Neural progenitor cell (in vitro differentiated cells): ENCODE measurements around the gene ITPR1. TPM values are rescaled to one million over a fixed set of nuclear protein-coding genes. Genes with fewer than 3 reads are reported as not detected.

ENCODE experiments used
- DNase-seq: peaks from one replicate; pipeline ENCODE4 v3.0.0-alpha.2; 2016; ENCODE audit warnings: low spot score
- H2AFZ ChIP-seq: fragments of 200-600 bp; sonication (generic); replicated peaks from 2 replicates; pipeline ENCODE4 v1.6.1; 2016; ENCODE audit warnings: antibody characterized with exemption
- H3F3A ChIP-seq: fragments of 200-600 bp; sonication (generic); 2 replicates; pipeline ENCODE4 v1.6.1; 2016; ENCODE audit warnings: antibody characterized with exemption, low read depth
- H3K27ac ChIP-seq: fragments of 200-600 bp; sonication (generic); 2 replicates; pipeline ENCODE4 v1.5.1; 2016; ENCODE audit warnings: mild to moderate bottlenecking
- H3K27me3 ChIP-seq: fragments of 200-600 bp; sonication (generic); 2 replicates; pipeline ENCODE4 v1.6.1; 2016; ENCODE audit warnings: mild to moderate bottlenecking, moderate library complexity
- H3K36me3 ChIP-seq: fragments of 200-600 bp; sonication (generic); 2 replicates; pipeline ENCODE4 v1.5.1; 2016
- H3K4me1 ChIP-seq: fragments of 200-600 bp; sonication (generic); 2 replicates; pipeline ENCODE4 v1.6.1; 2016; ENCODE audit warnings: mixed run types
- H3K4me2 ChIP-seq: fragments of 200-600 bp; sonication (generic); 2 replicates; pipeline ENCODE4 v1.6.1; 2016
- H3K4me3 ChIP-seq: fragments of 200-600 bp; sonication (generic); 2 replicates; pipeline ENCODE4 v1.5.1; 2016
- H3K79me2 ChIP-seq: fragments of 200-600 bp; sonication (generic); 2 replicates; pipeline ENCODE4 v1.6.1; 2016; ENCODE audit warnings: low read depth
- H3K9ac ChIP-seq: fragments of 200-600 bp; sonication (generic); 2 replicates; pipeline ENCODE4 v1.6.1; 2016
- H3K9me3 ChIP-seq: fragments of 200-600 bp; sonication (generic); 2 replicates; pipeline ENCODE4 v1.5.1; 2016; ENCODE audit warnings: low read depth
- H4K20me1 ChIP-seq: fragments of 200-600 bp; sonication (generic); 2 replicates; pipeline ENCODE4 v1.6.1; 2016; ENCODE audit warnings: low read depth
- H3K27ac Mint-ChIP-seq: 3 replicates; pipeline ENCODE4 v1.8.0; 2021; ENCODE audit warnings: mixed read lengths
- H3K27me3 Mint-ChIP-seq: 2 replicates; pipeline ENCODE4 v1.8.0; 2022; ENCODE audit warnings: low read depth, mild to moderate bottlenecking, inconsistent platforms, moderate library complexity, mixed read lengths; ENCODE audit not compliant: insufficient read depth
- H3K36me3 Mint-ChIP-seq: 3 replicates; pipeline ENCODE4 v1.8.0; 2021; ENCODE audit warnings: mixed read lengths
- H3K4me1 Mint-ChIP-seq: 3 replicates; pipeline ENCODE4 v1.8.0; 2021; ENCODE audit warnings: mixed read lengths
- H3K4me3 Mint-ChIP-seq: 3 replicates; pipeline ENCODE4 v1.8.0; 2021; ENCODE audit warnings: mild to moderate bottlenecking, moderate library complexity, mixed read lengths
- H3K9me3 Mint-ChIP-seq: 3 replicates; pipeline ENCODE4 v1.8.0; 2020; ENCODE audit warnings: mixed read lengths
- EZH2 ChIP-seq: fragments of 200-600 bp; sonication (generic); IDR thresholded peaks from 2 replicates; pipeline ENCODE4 v1.6.1; 2017; ENCODE audit warnings: antibody characterized with exemption, mild to moderate bottlenecking, moderate library complexity
- EZH2phosphoT487 ChIP-seq: fragments of 200-600 bp; sonication (generic); IDR thresholded peaks from 2 replicates; pipeline ENCODE4 v1.6.1; 2017; ENCODE audit warnings: antibody characterized with exemption
- total RNA-seq: library from RNA; depleted of rRNA; stranded (reverse); fragments of >200 nt; gene quantifications from 2 replicates; pipeline ENCODE4 v1.2.3, GENCODE V29; 2015; ENCODE audit warnings: low replicate concordance
- TF ChIP-seq, protein P1 (sequence below): fragments of 200-600 bp; sonication (generic); IDR thresholded peaks from 2 replicates; pipeline ENCODE4 v1.5.1; 2017; ENCODE audit warnings: antibody characterized with exemption, mild to moderate bottlenecking

ITPR1 gene
- total RNA-seq, 1 donor from 2014 or later = 5.0 TPM

- Histone ChIP-seq H3K4me3 (no peak overlapping the region), H3K27me3 (no peaks in the 10 kb centered on the region), H3K4me1 (peaks cover 46% of the 10 kb centered on the region), H4K20me1 (no peaks in the 10 kb centered on the region), H3F3A (no peaks in the 10 kb centered on the region), H2AFZ (no peak overlapping the region), H3K9ac (no peak overlapping the region), H3K9me3 (no peaks in the 10 kb centered on the region), H3K36me3 (no peaks in the 10 kb centered on the region), H3K79me2 (no peaks in the 10 kb centered on the region), H3K27ac (no peak overlapping the region), H3K4me2 (no peak overlapping the region)
- Mint-ChIP-seq H3K27ac (no peak overlapping the region), H3K36me3 (no peaks in the 10 kb centered on the region), H3K4me1 (peaks cover 45% of the 10 kb centered on the region), H3K4me3 (no peak overlapping the region), H3K27me3 (peaks cover 2% of the 10 kb centered on the region), H3K9me3 (no peaks in the 10 kb centered on the region)
- TF ChIP-seq EZH2 (no peak), EZH2phosphoT487 (no peak)
- TF ChIP-seq, protein P1, sequence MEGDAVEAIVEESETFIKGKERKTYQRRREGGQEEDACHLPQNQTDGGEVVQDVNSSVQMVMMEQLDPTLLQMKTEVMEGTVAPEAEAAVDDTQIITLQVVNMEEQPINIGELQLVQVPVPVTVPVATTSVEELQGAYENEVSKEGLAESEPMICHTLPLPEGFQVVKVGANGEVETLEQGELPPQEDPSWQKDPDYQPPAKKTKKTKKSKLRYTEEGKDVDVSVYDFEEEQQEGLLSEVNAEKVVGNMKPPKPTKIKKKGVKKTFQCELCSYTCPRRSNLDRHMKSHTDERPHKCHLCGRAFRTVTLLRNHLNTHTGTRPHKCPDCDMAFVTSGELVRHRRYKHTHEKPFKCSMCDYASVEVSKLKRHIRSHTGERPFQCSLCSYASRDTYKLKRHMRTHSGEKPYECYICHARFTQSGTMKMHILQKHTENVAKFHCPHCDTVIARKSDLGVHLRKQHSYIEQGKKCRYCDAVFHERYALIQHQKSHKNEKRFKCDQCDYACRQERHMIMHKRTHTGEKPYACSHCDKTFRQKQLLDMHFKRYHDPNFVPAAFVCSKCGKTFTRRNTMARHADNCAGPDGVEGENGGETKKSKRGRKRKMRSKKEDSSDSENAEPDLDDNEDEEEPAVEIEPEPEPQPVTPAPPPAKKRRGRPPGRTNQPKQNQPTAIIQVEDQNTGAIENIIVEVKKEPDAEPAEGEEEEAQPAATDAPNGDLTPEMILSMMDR = no peak
- no peak for DNase-seq
Observed at GRCh38 chr3:4507024-4507596, 14.0 kb downstream of the ITPR1 start.

DNA sequence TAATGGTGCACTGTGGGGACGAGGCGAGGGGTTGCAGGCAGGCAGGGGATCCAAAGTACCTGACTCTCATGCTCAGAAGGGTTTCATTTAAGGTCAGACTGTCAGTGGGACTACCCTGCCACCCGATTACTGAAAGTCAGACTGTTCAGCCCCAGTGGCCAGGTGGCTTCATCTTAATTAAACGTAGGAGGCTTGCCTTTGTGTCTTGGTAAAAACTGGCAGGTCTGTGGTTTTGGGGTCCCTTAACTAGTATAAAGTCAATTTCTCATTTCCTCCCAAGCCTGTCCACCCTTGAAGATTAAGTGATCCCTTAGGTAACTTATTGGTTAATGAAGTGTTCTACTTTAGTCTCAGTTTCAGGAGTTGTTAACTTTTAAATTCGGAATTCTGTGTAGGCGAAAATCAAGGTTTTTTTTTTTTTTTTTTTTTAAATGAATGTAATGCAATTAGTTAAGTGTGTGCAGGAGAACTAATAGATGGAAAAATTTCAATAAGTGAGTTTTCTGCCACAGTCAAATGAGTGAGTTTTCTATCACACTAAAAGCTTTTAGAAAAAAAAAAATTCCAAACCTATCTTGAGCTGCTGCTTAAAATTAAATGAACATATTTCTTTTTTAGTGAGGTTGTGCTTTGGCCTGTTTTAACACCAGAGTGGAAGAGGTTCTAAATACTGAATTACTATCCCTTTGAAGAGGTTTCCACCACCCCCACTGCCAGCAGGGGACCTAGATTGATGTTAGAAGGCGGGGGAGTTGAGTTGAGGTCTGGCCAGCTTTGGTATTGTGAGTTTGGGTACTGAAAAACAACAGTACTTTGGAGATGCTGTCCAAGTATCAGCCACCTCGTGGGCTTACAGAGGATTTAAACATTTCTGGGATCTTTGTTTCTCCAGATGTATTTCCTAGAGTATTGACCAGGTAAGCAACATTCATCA lies 15.2 kb downstream of the ITPR1 start:
- Mint-ChIP-seq H3K27ac (peak overlapping the region; percentile 14), H3K27me3 (peaks cover 2% of the 10 kb centered on the region), H3K4me1 (peaks cover 53% of the 10 kb centered on the region), H3K4me3 (no peak overlapping the region), H3K36me3 (no peaks in the 10 kb centered on the region), H3K9me3 (no peaks in the 10 kb centered on the region)
- peaks cover 49% of the 10 kb centered on the region for H3K4me1 ChIP-seq
- H4K20me1 ChIP-seq = no peaks in the 10 kb centered on the region
- no peaks in the 10 kb centered on the region for H3K36me3 ChIP-seq
- TF ChIP-seq EZH2 (no peak), EZH2phosphoT487 (no peak)
- TF ChIP-seq, protein P1 = no peak
- no peaks in the 10 kb centered on the region for H3K79me2 ChIP-seq
- no peak overlapping the region for H3K4me3 ChIP-seq
- no peaks in the 10 kb centered on the region for H3K27me3 ChIP-seq
- H3K27ac ChIP-seq = no peak overlapping the region
- H3K9ac ChIP-seq = no peak overlapping the region
- H2AFZ ChIP-seq = no peak overlapping the region
- H3F3A ChIP-seq = no peaks in the 10 kb centered on the region
- peak overlapping the region; percentile 66 for H3K4me2 ChIP-seq
- DNase-seq = peak; percentile 34
- no peaks in the 10 kb centered on the region for H3K9me3 ChIP-seq

- Mint-ChIP-seq H3K36me3 (no peaks in the 10 kb centered on the region), H3K9me3 (no peaks in the 10 kb centered on the region), H3K27ac (peak overlapping the region; percentile 14), H3K27me3 (peaks cover 2% of the 10 kb centered on the region), H3K4me3 (no peak overlapping the region), H3K4me1 (peaks cover 55% of the 10 kb centered on the region)
- DNase-seq = no peak
- no peaks in the 10 kb centered on the region for H3K79me2 ChIP-seq
- peak overlapping the region; percentile 66 for H3K4me2 ChIP-seq
- H3K27ac ChIP-seq = no peak overlapping the region
- H3K4me3 ChIP-seq = no peak overlapping the region
- H3K9me3 ChIP-seq = no peaks in the 10 kb centered on the region
- no peaks in the 10 kb centered on the region for H3F3A ChIP-seq
- H4K20me1 ChIP-seq = no peaks in the 10 kb centered on the region
- H3K27me3 ChIP-seq = no peaks in the 10 kb centered on the region
- TF ChIP-seq, protein P1 = no peak
- TF ChIP-seq EZH2 (no peak), EZH2phosphoT487 (no peak)
- no peaks in the 10 kb centered on the region for H3K36me3 ChIP-seq
- H3K9ac ChIP-seq = no peak overlapping the region
- H2AFZ ChIP-seq = no peak overlapping the region
- peaks cover 49% of the 10 kb centered on the region for H3K4me1 ChIP-seq
Observed at GRCh38 chr3:4509043-4509442, 15.9 kb downstream of the ITPR1 start.
